Measurements from ENCODE around the gene ANAPC4. TPM values are rescaled to one million over a fixed set of nuclear protein-coding genes. Genes with fewer than 3 reads are reported as not detected.

Gene ANAPC4
- total RNA-seq, 2 donors from 2014 or later = 19.1 to 24.8 TPM

GRCh38 chr4:25450491-25450901, 73.4 kb downstream of the ANAPC4 start:
- TF ChIP-seq CTCF (IDR thresholded peaks at IDR 0.05) = no peak
- no peak overlapping the region for H3K9ac ChIP-seq (ENCODE audit: low read depth in 2 of 2, low read length in 2 of 2)
- no peak for DNase-seq
- H3K9me3 ChIP-seq = no peaks in the 10 kb centered on the region
- intact Hi-C loops (cut with DNase I) = no loop called here
- H3K4me1 ChIP-seq = no peaks in the 10 kb centered on the region
- no peak overlapping the region for H3K27ac ChIP-seq
- no peak overlapping the region for H3K4me3 ChIP-seq
- no peaks in the 10 kb centered on the region for H3K27me3 ChIP-seq
- no peaks in the 10 kb centered on the region for H3K36me3 ChIP-seq

GRCh38 chr4:25451676-25452075, 74.6 kb downstream of the ANAPC4 start:
- Histone ChIP-seq H3K27ac (no peak overlapping the region), H3K36me3 (no peaks in the 10 kb centered on the region), H3K9me3 (no peaks in the 10 kb centered on the region), H3K4me1 (no peaks in the 10 kb centered on the region), H3K9ac (ENCODE audit: low read depth in 2 of 2, low read length in 2 of 2) (no peak overlapping the region), H3K27me3 (no peaks in the 10 kb centered on the region), H3K4me3 (no peak overlapping the region)
- TF ChIP-seq CTCF (IDR thresholded peaks at IDR 0.05) = no peak
- no peak for DNase-seq
- intact Hi-C loops (cut with DNase I) = no loop called here

GRCh38 chr4:25452081-25452480, 75.0 kb downstream of the ANAPC4 start:
- Histone ChIP-seq H3K9me3 (no peaks in the 10 kb centered on the region), H3K36me3 (no peaks in the 10 kb centered on the region), H3K4me1 (no peaks in the 10 kb centered on the region), H3K27ac (no peak overlapping the region), H3K27me3 (no peaks in the 10 kb centered on the region), H3K4me3 (no peak overlapping the region), H3K9ac (ENCODE audit: low read depth in 2 of 2, low read length in 2 of 2) (no peak overlapping the region)
- TF ChIP-seq CTCF (IDR thresholded peaks at IDR 0.05) = no peak
- intact Hi-C loops (cut with DNase I) = no loop called here
- DNase-seq = no peak

DNA sequence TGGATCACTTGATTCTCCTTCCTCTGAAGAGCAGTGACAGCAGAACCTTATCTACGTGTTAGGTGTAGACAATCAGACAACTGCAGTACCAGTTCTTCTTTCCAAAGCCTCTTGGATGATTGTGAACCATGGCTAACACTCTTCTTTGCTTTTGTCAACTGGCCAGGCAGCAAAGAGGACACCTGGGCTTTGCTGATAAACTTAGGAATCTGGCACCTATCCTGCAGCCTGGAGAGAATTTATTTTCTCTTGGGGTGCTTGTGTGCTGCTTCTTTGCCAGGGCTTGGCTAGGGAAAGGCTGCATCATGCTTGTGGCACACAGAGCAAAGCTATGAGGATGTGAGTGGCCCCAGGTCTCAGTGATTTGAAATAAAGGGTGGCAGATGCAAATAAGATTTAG, 77.4 kb downstream of the ANAPC4 start:
- Histone ChIP-seq H3K4me1 (no peaks in the 10 kb centered on the region), H3K9me3 (no peaks in the 10 kb centered on the region), H3K9ac (ENCODE audit: low read depth in 2 of 2, low read length in 2 of 2) (no peak overlapping the region), H3K27me3 (no peaks in the 10 kb centered on the region), H3K4me3 (no peak overlapping the region), H3K36me3 (no peaks in the 10 kb centered on the region), H3K27ac (no peak overlapping the region)
- TF ChIP-seq CTCF (IDR thresholded peaks at IDR 0.05) = no peak
- intact Hi-C loops (cut with DNase I) = no loop called here
- DNase-seq = no peak

GRCh38 chr4:25457053-25457715, 80.1 kb downstream of the ANAPC4 start:
- no peaks in the 10 kb centered on the region for H3K4me1 ChIP-seq
- no peak overlapping the region for H3K9ac ChIP-seq (ENCODE audit: low read depth in 2 of 2, low read length in 2 of 2)
- no peak for DNase-seq
- H3K9me3 ChIP-seq = no peaks in the 10 kb centered on the region
- intact Hi-C loops (cut with DNase I) = no loop called here
- no peaks in the 10 kb centered on the region for H3K27me3 ChIP-seq
- H3K36me3 ChIP-seq = no peaks in the 10 kb centered on the region
- H3K4me3 ChIP-seq = no peak overlapping the region
- H3K27ac ChIP-seq = no peak overlapping the region
- no peak for TF ChIP-seq CTCF (IDR thresholded peaks at IDR 0.05)
